PC-9 (cell line): ENCODE data around the gene ARIH1. TPM values are rescaled to one million over a fixed set of nuclear protein-coding genes. Genes with fewer than 3 reads are reported as not detected.

ENCODE experiments used
- BruUV-seq: library from RNA; stranded (reverse); fragments of 400-500 nt; replicated peaks from 2 replicates; lab custom pipeline; 2021; lab: Mats Ljungman, UMichigan
- CTCF ChIA-PET: fragments of 300-600 bp; sonication (Branson Sonifier 250); formaldehyde crosslinking; loops from one replicate; lab custom pipeline; 2022; ENCODE audit warnings: antibody characterized with exemption; lab: Charles Lee
- POLR2A ChIA-PET: fragments of 300-600 bp; sonication (Branson Sonifier 250); formaldehyde crosslinking; loops from one replicate; lab custom pipeline; 2022; ENCODE audit warnings: antibody characterized with exemption; ENCODE audit not compliant: unreplicated experiment; lab: Charles Lee
- DNase-seq, 2 experiments: peaks; one replicate each; pipeline versions ENCODE4 v3.0.0 to v3.0.0-alpha.2; 2015 to 2022; ENCODE audit warnings: mixed read lengths in 1 of 2
- H2AFZ ChIP-seq: fragments of 200-600 bp; sonication (generic); 2 replicates; pipeline ENCODE4 v1.8.1; 2017; ENCODE audit warnings: antibody characterized with exemption
- H3F3A ChIP-seq: fragments of 200-600 bp; sonication (generic); 2 replicates; pipeline ENCODE4 v1.8.1; 2017; ENCODE audit warnings: antibody characterized with exemption, mild to moderate bottlenecking, low read depth; ENCODE audit not compliant: insufficient read depth
- H3K27ac ChIP-seq: fragments of 200-600 bp; sonication (generic); 2 replicates; pipeline ENCODE4 v1.6.1; 2016; ENCODE audit warnings: mixed run types
- H3K27me3 ChIP-seq: fragments of 200-600 bp; sonication (generic); 2 replicates; pipeline ENCODE4 v1.6.1; 2016; ENCODE audit warnings: low read depth, mixed run types; ENCODE audit not compliant: insufficient read depth
- H3K36me3 ChIP-seq: fragments of 200-600 bp; sonication (generic); 2 replicates; pipeline ENCODE4 v1.6.1; 2016; ENCODE audit warnings: low read depth, mixed run types
- H3K4me1 ChIP-seq: fragments of 200-600 bp; sonication (generic); replicated peaks from 2 replicates; pipeline ENCODE4 v1.6.1; 2016; ENCODE audit warnings: mixed run types; ENCODE audit not compliant: insufficient read depth
- H3K4me2 ChIP-seq: fragments of 200-600 bp; sonication (generic); 2 replicates; pipeline ENCODE4 v1.6.1; 2017; ENCODE audit warnings: mixed run types
- H3K4me3 ChIP-seq: fragments of 200-600 bp; sonication (generic); 2 replicates; pipeline ENCODE4 v1.6.1; 2016; ENCODE audit warnings: mixed run types
- H3K79me2 ChIP-seq: fragments of 200-600 bp; sonication (generic); 2 replicates; pipeline ENCODE4 v1.6.1; 2017; ENCODE audit warnings: low read depth, mixed run types
- H3K9me2 ChIP-seq: fragments of 200-600 bp; sonication (generic); 2 replicates; pipeline ENCODE4 v1.8.1; 2017; ENCODE audit warnings: mild to moderate bottlenecking; ENCODE audit not compliant: insufficient read depth
- H3K9me3 ChIP-seq: fragments of 200-600 bp; sonication (generic); 2 replicates; pipeline ENCODE4 v1.8.1; 2016; ENCODE audit warnings: low read depth; ENCODE audit not compliant: insufficient read depth
- H4K20me1 ChIP-seq: fragments of 200-600 bp; sonication (generic); 2 replicates; pipeline ENCODE4 v1.8.1; 2017; ENCODE audit not compliant: insufficient read depth
- EZH2 ChIP-seq: fragments of 200-600 bp; sonication (generic); IDR thresholded peaks from 2 replicates; pipeline ENCODE4 v1.8.0; 2017; ENCODE audit warnings: antibody characterized with exemption, low read depth
- intact Hi-C: fragments of 100-400 bp; cut with micrococcal nuclease; formaldehyde crosslinking; loops from one replicate; pipeline ENCODE4 v1.10.0; 2022; ENCODE audit not compliant: unreplicated experiment
- total RNA-seq: library from RNA; stranded (reverse); gene quantifications from 2 replicates; pipeline ENCODE4 v1.2.3, GENCODE V29; 2021
- TF ChIP-seq, protein P1 (sequence below): fragments of 200-600 bp; sonication (generic); conservative IDR thresholded peaks from 2 replicates; pipeline ENCODE4 v1.6.1; 2017; ENCODE audit warnings: mixed run types, antibody characterized with exemption, mild to moderate bottlenecking, moderate library complexity

Gene ARIH1
- total RNA-seq, 1 experiment from 2014 or later = 144 TPM

DNA sequence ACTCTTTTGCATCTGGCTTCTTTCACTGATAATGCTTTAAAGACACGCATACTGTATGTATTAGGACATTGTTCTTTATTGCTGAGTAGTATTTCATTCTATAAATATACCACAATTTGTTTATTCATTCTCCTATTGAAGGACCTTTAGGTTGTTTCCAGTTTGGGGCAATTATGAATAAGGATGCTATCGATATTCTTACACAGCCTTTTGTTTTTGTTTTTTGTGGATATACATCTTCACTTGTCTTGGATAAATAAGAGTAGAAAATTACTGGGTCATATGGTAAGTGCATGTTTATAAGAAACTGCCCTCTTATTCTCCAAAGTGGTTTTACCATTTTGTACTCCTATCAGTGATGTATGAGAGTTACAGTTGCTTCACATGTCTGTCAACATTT, 118.5 kb downstream of the ARIH1 start:
- H3K79me2 ChIP-seq = no peaks in the 10 kb centered on the region
- H3K4me3 ChIP-seq = no peak overlapping the region
- H3K27ac ChIP-seq = no peak overlapping the region
- H3K27me3 ChIP-seq = no peaks in the 10 kb centered on the region
- H3K9me2 ChIP-seq = no peaks in the 10 kb centered on the region
- no peak overlapping the region for H2AFZ ChIP-seq
- no peak overlapping the region for H3K4me2 ChIP-seq
- TF ChIP-seq, protein P1, sequence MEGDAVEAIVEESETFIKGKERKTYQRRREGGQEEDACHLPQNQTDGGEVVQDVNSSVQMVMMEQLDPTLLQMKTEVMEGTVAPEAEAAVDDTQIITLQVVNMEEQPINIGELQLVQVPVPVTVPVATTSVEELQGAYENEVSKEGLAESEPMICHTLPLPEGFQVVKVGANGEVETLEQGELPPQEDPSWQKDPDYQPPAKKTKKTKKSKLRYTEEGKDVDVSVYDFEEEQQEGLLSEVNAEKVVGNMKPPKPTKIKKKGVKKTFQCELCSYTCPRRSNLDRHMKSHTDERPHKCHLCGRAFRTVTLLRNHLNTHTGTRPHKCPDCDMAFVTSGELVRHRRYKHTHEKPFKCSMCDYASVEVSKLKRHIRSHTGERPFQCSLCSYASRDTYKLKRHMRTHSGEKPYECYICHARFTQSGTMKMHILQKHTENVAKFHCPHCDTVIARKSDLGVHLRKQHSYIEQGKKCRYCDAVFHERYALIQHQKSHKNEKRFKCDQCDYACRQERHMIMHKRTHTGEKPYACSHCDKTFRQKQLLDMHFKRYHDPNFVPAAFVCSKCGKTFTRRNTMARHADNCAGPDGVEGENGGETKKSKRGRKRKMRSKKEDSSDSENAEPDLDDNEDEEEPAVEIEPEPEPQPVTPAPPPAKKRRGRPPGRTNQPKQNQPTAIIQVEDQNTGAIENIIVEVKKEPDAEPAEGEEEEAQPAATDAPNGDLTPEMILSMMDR = no peak
- no peak for TF ChIP-seq EZH2
- intact Hi-C loops = no loop called here
- ChIA-PET CTCF (no interaction called here), POLR2A (no interaction called here)
- no peaks in the 10 kb centered on the region for H4K20me1 ChIP-seq
- H3K36me3 ChIP-seq = no peaks in the 10 kb centered on the region
- no peak for DNase-seq
- no TSS peak for BruUV-seq
- no peaks in the 10 kb centered on the region for H3K4me1 ChIP-seq
- no peaks in the 10 kb centered on the region for H3K9me3 ChIP-seq
- H3F3A ChIP-seq = peaks cover 3% of the 10 kb centered on the region; the same call in 1 of the 2 replicates

DNA sequence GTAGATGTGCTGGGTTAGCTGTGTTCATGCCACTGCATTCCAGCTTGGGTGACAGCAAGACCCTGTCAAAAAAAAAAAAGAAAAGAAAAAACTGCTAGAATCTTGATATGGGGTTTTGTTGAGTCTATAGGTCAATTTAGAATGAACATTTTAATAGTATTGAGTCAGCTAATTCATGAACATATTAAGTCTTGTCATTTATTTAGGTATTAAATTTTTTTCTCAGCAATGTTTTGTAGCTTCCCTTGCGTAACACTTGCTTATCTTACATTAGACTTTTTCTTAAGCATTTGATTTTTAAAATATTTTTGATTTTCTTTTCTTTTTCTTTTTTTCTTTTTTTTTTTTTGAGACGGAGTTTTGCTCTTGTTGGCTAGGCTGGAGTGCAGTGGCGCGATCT, 119.7 kb downstream of the ARIH1 start:
- no peaks in the 10 kb centered on the region for H3K79me2 ChIP-seq
- H3K27ac ChIP-seq = no peak overlapping the region
- no peak overlapping the region for H3K4me3 ChIP-seq
- CTCF ChIA-PET = no interaction called here
- H3K9me3 ChIP-seq = no peaks in the 10 kb centered on the region
- no peak overlapping the region for H3K4me2 ChIP-seq
- H3F3A ChIP-seq = peaks cover 3% of the 10 kb centered on the region; the same call in 1 of the 2 replicates
- TF ChIP-seq, protein P1 = no peak
- TF ChIP-seq EZH2 = no peak
- no TSS peak for BruUV-seq
- POLR2A ChIA-PET = interaction anchor here (0.6 to 0.7 kb wide), 2 partner anchors 92 to 367 kb away, joined by 3 to 12 read pairs; partner anchors contain the start of genes BBS4 and HIGD2B
- no peak overlapping the region for H2AFZ ChIP-seq
- H4K20me1 ChIP-seq = no peaks in the 10 kb centered on the region
- no peak for DNase-seq
- no peaks in the 10 kb centered on the region for H3K4me1 ChIP-seq
- H3K36me3 ChIP-seq = no peaks in the 10 kb centered on the region
- no peaks in the 10 kb centered on the region for H3K27me3 ChIP-seq
- intact Hi-C loops = no loop called here
- H3K9me2 ChIP-seq = no peaks in the 10 kb centered on the region

DNA sequence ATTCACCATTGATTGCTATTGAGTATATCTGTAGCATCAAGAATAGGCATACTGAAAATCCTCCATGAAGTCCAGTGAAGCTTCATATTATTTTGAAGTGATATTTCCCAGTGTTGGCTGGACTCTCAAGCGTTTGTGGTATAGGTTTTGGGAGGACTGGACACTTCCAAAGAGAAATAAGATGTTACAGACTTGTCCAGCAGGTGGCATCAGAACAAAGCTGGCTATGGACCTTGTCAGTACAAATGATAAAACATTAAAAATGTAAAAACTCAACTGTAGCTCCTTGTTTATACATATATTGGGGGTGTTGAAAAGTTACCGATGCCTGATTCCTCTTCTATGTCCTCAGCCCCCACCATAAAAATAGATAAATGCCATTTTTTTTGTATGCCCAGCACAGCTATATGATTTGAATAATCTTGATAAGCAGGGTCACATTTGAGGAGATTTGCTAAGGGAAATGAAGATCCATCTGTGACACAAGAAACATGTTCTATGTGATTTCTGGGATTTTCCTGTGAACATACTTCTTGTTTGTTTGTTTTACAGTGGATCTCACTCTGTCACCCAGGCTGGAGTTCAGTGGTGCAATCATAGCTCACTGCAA, 125.8 kb downstream of the ARIH1 start:
- H3K27ac ChIP-seq = no peak overlapping the region
- CTCF ChIA-PET = interaction anchor here (0.6 to 1.5 kb wide), 7 partner anchors 18 to 361 kb away, joined by 3 to 10 read pairs (median 4); partner anchors contain the start of genes BBS4 and HIGD2B
- H3F3A ChIP-seq = 0 out of 2 replicates have a peak, but pooled peaks cover 3% of the 10 kb centered on the region
- H4K20me1 ChIP-seq = 0 out of 2 replicates have a peak, but pooled peaks cover 4% of the 10 kb centered on the region
- POLR2A ChIA-PET = interaction anchor here (0.5 kb wide), 1 partner anchor 86 kb away, joined by 5 read pairs; the partner anchor contains the start of genes BBS4 and HIGD2B
- DNase-seq = peak; percentile 22 to 39
- no peaks in the 10 kb centered on the region for H3K36me3 ChIP-seq
- no peaks in the 10 kb centered on the region for H3K4me1 ChIP-seq
- H3K79me2 ChIP-seq = no peaks in the 10 kb centered on the region
- H3K9me2 ChIP-seq = no peaks in the 10 kb centered on the region
- TF ChIP-seq, protein P1 = peak; percentile 82
- no peak for TF ChIP-seq EZH2
- intact Hi-C loops = loop anchor here (5.0 to 10.0 kb wide), 3 partner anchors 75 to 672 kb away; partner anchors contain the start of gene ADPGK
- no peak overlapping the region for H2AFZ ChIP-seq
- H3K9me3 ChIP-seq = no peaks in the 10 kb centered on the region
- no peak overlapping the region for H3K4me2 ChIP-seq
- H3K27me3 ChIP-seq = no peaks in the 10 kb centered on the region
- no TSS peak for BruUV-seq
- H3K4me3 ChIP-seq = no peak overlapping the region
